ENCODE measurements around the gene DLX3. TPM values are rescaled to one million over a fixed set of nuclear protein-coding genes. Genes with fewer than 3 reads are reported as not detected.

Gene DLX3
- total and polyA plus RNA-seq, 12 donors: 0.03 to 0.23 (median 0.11) TPM; not detected in 9

- no peaks in the 10 kb centered on the region for H3K36me3 ChIP-seq
- peaks cover 0 to 94% (median 85%) of the 10 kb centered on the region in 7 donors for H3K27me3 ChIP-seq
- intact Hi-C loops (cut with DNase I): loop anchor here in 3 of 10 donors (5.0 to 10.0 kb wide), 3 partner anchors 62 to 110 kb away; no protein-coding TSS in a partner anchor
- ATAC-seq (no peak), DNase-seq (no peak)
- H3K4me3 ChIP-seq: no peak overlapping the region
- H3K9me3 ChIP-seq: no peaks in the 10 kb centered on the region
- H3K27ac ChIP-seq: no peak overlapping the region
- 49 to 58% methylated on average over 2 of the region's 2 CpGs for WGBS, 2 donors
- H3K4me1 ChIP-seq: peaks cover 0 to 5% (median 0%) of the 10 kb centered on the region in 9 donors
- TF ChIP-seq CTCF (IDR thresholded peaks at IDR 0.05): no peak
Observed at GRCh38 chr17:49987290-49987585, 7.8 kb downstream of the DLX3 start.

- intact Hi-C loops (cut with DNase I): loop anchor here in 3 of 10 donors (5.0 to 10.0 kb wide), 3 partner anchors 62 to 109 kb away; no protein-coding TSS in a partner anchor
- Histone ChIP-seq H3K27me3 (peaks cover 0 to 94% (median 81%) of the 10 kb centered on the region in 7 donors), H3K36me3 (no peaks in the 10 kb centered on the region), H3K4me1 (peaks cover 0 to 5% (median 0%) of the 10 kb centered on the region in 9 donors), H3K4me3 (no peak overlapping the region), H3K27ac (no peak overlapping the region), H3K9me3 (no peaks in the 10 kb centered on the region)
- ATAC-seq (no peak), DNase-seq (no peak)
- TF ChIP-seq CTCF (IDR thresholded peaks at IDR 0.05): no peak
- WGBS, 2 donors: 65 to 67% methylated on average over 6 of the region's 6 CpGs
Observed at GRCh38 chr17:49986396-49987289, 8.4 kb downstream of the DLX3 start.

- Histone ChIP-seq H3K27me3 (peaks cover 0 to 90% (median 80%) of the 10 kb centered on the region in 7 donors), H3K36me3 (no peaks in the 10 kb centered on the region), H3K9me3 (no peaks in the 10 kb centered on the region), H3K4me3 (no peak overlapping the region), H3K4me1 (peaks cover 0 to 5% (median 0%) of the 10 kb centered on the region in 9 donors), H3K27ac (no peak overlapping the region)
- WGBS, 2 donors: 50 to 53% methylated on average over 3 of the region's 3 CpGs
- DNase-seq: no peak
- no peak for TF ChIP-seq CTCF (IDR thresholded peaks at IDR 0.05)
- ATAC-seq: no peak
- intact Hi-C loops (cut with DNase I): loop anchor here in 3 of 10 donors (5.0 to 10.0 kb wide), 3 partner anchors 61 to 108 kb away; no protein-coding TSS in a partner anchor
Observed at GRCh38 chr17:49985310-49985990, 9.6 kb downstream of the DLX3 start.

GRCh38 chr17:49984776-49985175 lies 10.2 kb downstream of the DLX3 start:
- 42 to 49% methylated on average over 2 of the region's 2 CpGs for WGBS, 2 donors
- H3K4me1 ChIP-seq: peaks cover 0 to 5% (median 0%) of the 10 kb centered on the region in 9 donors
- peaks cover 0 to 90% (median 80%) of the 10 kb centered on the region in 7 donors for H3K27me3 ChIP-seq
- DNase-seq: no peak
- H3K27ac ChIP-seq: no peak overlapping the region
- no peak for ATAC-seq
- no peak overlapping the region for H3K4me3 ChIP-seq
- no peaks in the 10 kb centered on the region for H3K9me3 ChIP-seq
- TF ChIP-seq CTCF (IDR thresholded peaks at IDR 0.05): no peak
- no peaks in the 10 kb centered on the region for H3K36me3 ChIP-seq
- intact Hi-C loops (cut with DNase I): loop anchor here in 3 of 10 donors (5.0 to 10.0 kb wide), 3 partner anchors 60 to 107 kb away; no protein-coding TSS in a partner anchor

Measured in heart right ventricle (tissue), 16 donors.